Measurements from ENCODE around the gene DNAH9. TPM values are rescaled to one million over a fixed set of nuclear protein-coding genes. Genes with fewer than 3 reads are reported as not detected.

The DNAH9 gene
- total and polyA plus RNA-seq, 4 donors: under 0.01 to 0.09 TPM; not detected in 2

GRCh38 chr17:11707586-11707985 is 109.3 kb downstream of the DNAH9 start:
- Histone ChIP-seq H3K9ac (ENCODE audit: low read depth in 1 of 2, low read length in 2 of 2) (no peak overlapping the region), H3K9me3 (ENCODE audit: control insufficient read depth in 4 of 4, low read length in 3 of 4) (no peaks in the 10 kb centered on the region), H3K4me1 (ENCODE audit: control insufficient read depth in 4 of 4, insufficient read depth in 4 of 4, low read length in 3 of 4) (peaks cover 2 to 22% (median 13%) of the 10 kb centered on the region in 4 donors), H3K27me3 (ENCODE audit: control insufficient read depth in 4 of 4, insufficient read depth in 4 of 4, low read length in 3 of 4) (no peaks in the 10 kb centered on the region), H3K27ac (ENCODE audit: low read depth in 1 of 2, low read length in 2 of 2) (no peak overlapping the region), H3K4me3 (ENCODE audit: low read depth in 1 of 3, low read length in 3 of 3) (no peak overlapping the region), H3K36me3 (ENCODE audit: control insufficient read depth in 4 of 4, insufficient read depth in 3 of 4, low read depth in 1 of 4, low read length in 3 of 4) (no peaks in the 10 kb centered on the region)
- TF ChIP-seq FOXA1 (IDR thresholded peaks at IDR 0.05): no peak
- no peak for TF ChIP-seq FOXA2 (IDR thresholded peaks at IDR 0.05)
- TF ChIP-seq REST (IDR thresholded peaks at IDR 0.05): no peak
- no peak for TF ChIP-seq NR2F2 (IDR thresholded peaks at IDR 0.05)
- TF ChIP-seq JUND (IDR thresholded peaks at IDR 0.05): no peak
- no peak for TF ChIP-seq MAX (IDR thresholded peaks at IDR 0.05)
- TF ChIP-seq GABPA (IDR thresholded peaks at IDR 0.05 in 1 of 2, conservative IDR thresholded peaks at IDR 0.05 in 1 of 2): no peak
- no peak for TF ChIP-seq ATF3 (IDR thresholded peaks at IDR 0.05)
- TF ChIP-seq SP1 (IDR thresholded peaks at IDR 0.05): no peak
- no peak for TF ChIP-seq TAF1 (conservative IDR thresholded peaks at IDR 0.05)
- TF ChIP-seq ZBTB33 (IDR thresholded peaks at IDR 0.05): no peak
- no peak for DNase-seq (ENCODE audit: low spot score)
- WGBS: 89% methylated on average over 4 of the region's 4 CpGs

GRCh38 chr17:11712456-11712855 is 114.2 kb downstream of the DNAH9 start:
- Histone ChIP-seq H3K9me3 (ENCODE audit: control insufficient read depth in 4 of 4, low read length in 3 of 4) (no peaks in the 10 kb centered on the region), H3K36me3 (ENCODE audit: control insufficient read depth in 4 of 4, insufficient read depth in 3 of 4, low read depth in 1 of 4, low read length in 3 of 4) (no peaks in the 10 kb centered on the region), H3K9ac (ENCODE audit: low read depth in 1 of 2, low read length in 2 of 2) (no peak overlapping the region), H3K27me3 (ENCODE audit: control insufficient read depth in 4 of 4, insufficient read depth in 4 of 4, low read length in 3 of 4) (no peaks in the 10 kb centered on the region), H3K4me1 (ENCODE audit: control insufficient read depth in 4 of 4, insufficient read depth in 4 of 4, low read length in 3 of 4) (peaks cover 0 to 12% (median 8%) of the 10 kb centered on the region in 4 donors), H3K4me3 (ENCODE audit: low read depth in 1 of 3, low read length in 3 of 3) (no peak overlapping the region), H3K27ac (ENCODE audit: low read depth in 1 of 2, low read length in 2 of 2) (no peak overlapping the region)
- 40% methylated on average over 3 of the region's 3 CpGs for WGBS
- DNase-seq (ENCODE audit: low spot score): no peak
- TF ChIP-seq YY1 (IDR thresholded peaks at IDR 0.05) (peak; percentile 46), HNF4G (IDR thresholded peaks at IDR 0.05) (no peak), RAD21 (IDR thresholded peaks at IDR 0.05) (no peak), EGR1 (IDR thresholded peaks at IDR 0.05; ENCODE audit: low read depth in 2 of 2) (no peak), ATF3 (IDR thresholded peaks at IDR 0.05) (no peak), RXRA (IDR thresholded peaks at IDR 0.05) (peak in 1 of 2 donors; percentile 38), HNF4A (conservative IDR thresholded peaks at IDR 0.05) (peak; percentile 76 to 79), TAF1 (conservative IDR thresholded peaks at IDR 0.05) (no peak), SP1 (IDR thresholded peaks at IDR 0.05) (no peak), JUND (IDR thresholded peaks at IDR 0.05) (peak in 1 of 2 donors; percentile 26), FOXA1 (IDR thresholded peaks at IDR 0.05) (no peak), MAX (IDR thresholded peaks at IDR 0.05) (peak; percentile 30), NR2F2 (IDR thresholded peaks at IDR 0.05) (no peak), ZBTB33 (IDR thresholded peaks at IDR 0.05) (no peak), FOXA2 (IDR thresholded peaks at IDR 0.05) (no peak), CTCF (IDR thresholded peaks at IDR 0.05; ENCODE audit: low read depth, low read length, missing input control) (no peak)

Measured in liver (tissue), 9 donors.